Prostate gland (tissue), 2 donors: Measurements from ENCODE around the gene RGS3. TPM values are rescaled to one million over a fixed set of nuclear protein-coding genes. Genes with fewer than 3 reads are reported as not detected.

ENCODE experiments used
- DNase-seq: peaks from one replicate; pipeline ENCODE4 v3.0.0-alpha.2; 2019; ENCODE audit warnings: low spot score
- H3K27ac ChIP-seq, 2 donors: fragments of 200-600 bp; sonication (generic); 2 replicates each; pipeline ENCODE4 v1.5.1; 2017 to 2019
- H3K27me3 ChIP-seq: fragments of 200-600 bp; sonication (generic); replicated peaks from 2 replicates; pipeline ENCODE4 v1.5.1; 2019; ENCODE audit not compliant: insufficient read depth
- H3K36me3 ChIP-seq, 2 donors: fragments of 200-600 bp; sonication (generic); 1 replicate in 1 of 2; 2 replicates in 1 of 2; pipeline versions ENCODE4 v1.5.1 to v1.8.1; 2017 to 2019
- H3K4me1 ChIP-seq: fragments of 200-600 bp; sonication (generic); replicated peaks from 2 replicates; pipeline ENCODE4 v1.5.1; 2019
- H3K4me3 ChIP-seq, 2 donors: fragments of 200-600 bp; sonication (generic); 2 replicates each; pipeline ENCODE4 v1.5.1; 2017 to 2019
- H3K9me3 ChIP-seq: fragments of 200-600 bp; sonication (generic); 2 replicates; pipeline ENCODE4 v1.5.1; 2017
- CTCF ChIP-seq, 4 experiments: fragments of 200-600 bp in 2 of 4; fragments of 450-650 bp in 2 of 4; sonication (generic) in 2 of 4; IDR thresholded peaks; 1 replicate in 3 of 4; 2 replicates in 1 of 4; pipeline ENCODE4 v1.5.1; 2016 to 2019; ENCODE audit warnings: antibody characterized with exemption in 4 of 4, mild to moderate bottlenecking in 2 of 4, moderate library complexity in 2 of 4
- POLR2A ChIP-seq: fragments of 450-650 bp; IDR thresholded peaks from one replicate; pipeline ENCODE4 v1.6.1; 2016; ENCODE audit warnings: antibody characterized with exemption, mild to moderate bottlenecking
- POLR2AphosphoS5 ChIP-seq: sonication (generic); formaldehyde crosslinking; IDR thresholded peaks from one replicate; pipeline ENCODE4 v1.6.1; 2017; ENCODE audit warnings: antibody characterized with exemption
- WGBS: methylation state at CpG from one replicate; pipeline ENCODE4 v1.1.5; 2018; 5-methylcytosine and 5-hydroxymethylcytosine counted together
- intact Hi-C: fragments of 100-400 bp; cut with DNase I; formaldehyde crosslinking; loops from one replicate; pipeline ENCODE4 v1.14.2; 2022
- total RNA-seq, 2 donors: library from RNA; depleted of rRNA; stranded (reverse); fragments of >200 nt; gene quantifications; one replicate each; pipeline ENCODE4 v1.1.0, GENCODE V29; 2016

The RGS3 gene
- total RNA-seq, 2 donors from 2014 or later = 26.5 to 98.9 TPM

GRCh38 chr9:113614843-113615648 is 151.5 kb downstream of the RGS3 start:
- Histone ChIP-seq H3K9me3 (no peaks in the 10 kb centered on the region), H3K4me1 (no peaks in the 10 kb centered on the region), H3K27me3 (no peaks in the 10 kb centered on the region), H3K36me3 (no peaks in the 10 kb centered on the region), H3K27ac (peak overlapping the region in 1 of 2 donors; percentile 39), H3K4me3 (no peak overlapping the region)
- TF ChIP-seq POLR2A (no peak), POLR2AphosphoS5 (no peak), CTCF (IDR thresholded peaks at IDR 0.05) (no peak)
- 49% methylated on average over 14 of the region's 14 CpGs for WGBS
- intact Hi-C loops = no loop called here
- no peak for DNase-seq

GRCh38 chr9:113616116-113616515 is 152.6 kb downstream of the RGS3 start:
- H3K9me3 ChIP-seq = no peaks in the 10 kb centered on the region
- TF ChIP-seq POLR2AphosphoS5 = no peak
- TF ChIP-seq POLR2A = no peak
- TF ChIP-seq CTCF (IDR thresholded peaks at IDR 0.05) = no peak
- no peaks in the 10 kb centered on the region for H3K4me1 ChIP-seq
- intact Hi-C loops = no loop called here
- no peak for DNase-seq
- no peak overlapping the region for H3K27ac ChIP-seq
- no peaks in the 10 kb centered on the region for H3K36me3 ChIP-seq
- no peaks in the 10 kb centered on the region for H3K27me3 ChIP-seq
- WGBS = 75% methylated on average over 8 of the region's 14 CpGs
- H3K4me3 ChIP-seq = no peak overlapping the region

- intact Hi-C loops = no loop called here
- Histone ChIP-seq H3K9me3 (no peaks in the 10 kb centered on the region), H3K4me1 (no peaks in the 10 kb centered on the region), H3K27me3 (no peaks in the 10 kb centered on the region), H3K27ac (no peak overlapping the region), H3K4me3 (no peak overlapping the region), H3K36me3 (no peaks in the 10 kb centered on the region)
- TF ChIP-seq POLR2AphosphoS5 (no peak), POLR2A (no peak), CTCF (IDR thresholded peaks at IDR 0.05) (no peak)
- no peak for DNase-seq
- 71% methylated on average over 16 of the region's 16 CpGs for WGBS
Measured at GRCh38 chr9:113616621-113617496, 153.3 kb downstream of the RGS3 start.

GRCh38 chr9:113617550-113617949 is 154.0 kb downstream of the RGS3 start:
- WGBS = 62% methylated on average over 6 of the region's 6 CpGs
- no peaks in the 10 kb centered on the region for H3K9me3 ChIP-seq
- intact Hi-C loops = no loop called here
- TF ChIP-seq CTCF (IDR thresholded peaks at IDR 0.05) (no peak), POLR2AphosphoS5 (no peak), POLR2A (no peak)
- no peak overlapping the region for H3K4me3 ChIP-seq
- no peaks in the 10 kb centered on the region for H3K27me3 ChIP-seq
- H3K27ac ChIP-seq = no peak overlapping the region
- no peak for DNase-seq
- no peaks in the 10 kb centered on the region for H3K36me3 ChIP-seq
- no peaks in the 10 kb centered on the region for H3K4me1 ChIP-seq
